SK-N-SH treated with all-trans-retinoic acid at 6 μM for 48 hours (cell line): ENCODE results near the gene NCS1.

Source experiments
- ATAC-seq: fragments of 200-7000 bp; cut with Tn5 transposase; 3 replicates; pipeline ENCODE4 v1.9.1; 2020; ENCODE audit warnings: mild to moderate bottlenecking, moderate library complexity
- ARNTL ChIP-seq: fragments of 450-650 bp; formaldehyde crosslinking; IDR thresholded peaks from 2 replicates; pipeline ENCODE4 v1.5.0; 2020; ENCODE audit warnings: low read depth, mild to moderate bottlenecking, moderate library complexity, borderline replicate concordance
- CSDC2 ChIP-seq: fragments of 250-450 bp; sonication (Bioruptor Pico); IDR thresholded peaks from 2 replicates; pipeline ENCODE4 v1.5.0; 2020; ENCODE audit warnings: mild to moderate bottlenecking, moderate library complexity
- GLIS3 ChIP-seq: fragments of 250-450 bp; sonication (Bioruptor Pico); IDR thresholded peaks from 2 replicates; pipeline ENCODE4 v1.5.0; 2020; ENCODE audit warnings: mild to moderate bottlenecking, moderate library complexity
- ISL1 ChIP-seq: fragments of 250-450 bp; sonication (Bioruptor Pico); IDR thresholded peaks from 2 replicates; pipeline ENCODE4 v2.1.2; 2022; ENCODE audit warnings: mild to moderate bottlenecking, moderate library complexity
- OSR1 ChIP-seq: fragments of 250-450 bp; sonication (Bioruptor Pico); IDR thresholded peaks from 2 replicates; pipeline ENCODE4 v1.8.0; 2022; ENCODE audit warnings: moderate library complexity, mild to moderate bottlenecking, inconsistent platforms
- PPARA ChIP-seq: fragments of 250-450 bp; sonication (Bioruptor Pico); IDR thresholded peaks from 2 replicates; pipeline ENCODE4 v1.5.0; 2020; ENCODE audit warnings: mild to moderate bottlenecking, borderline replicate concordance
- RARB ChIP-seq: fragments of 250-450 bp; sonication (Bioruptor Pico); IDR thresholded peaks from 2 replicates; pipeline ENCODE4 v1.8.0; 2021; ENCODE audit warnings: mild to moderate bottlenecking, moderate library complexity
- SNAI2 ChIP-seq: fragments of 250-450 bp; sonication (Bioruptor Pico); IDR thresholded peaks from 2 replicates; pipeline ENCODE4 v1.5.0; 2020; ENCODE audit warnings: mild to moderate bottlenecking, moderate library complexity
- TCF4 ChIP-seq: fragments of 250-450 bp; sonication (Bioruptor Pico); IDR thresholded peaks from 2 replicates; pipeline ENCODE4 v1.8.0; 2021; ENCODE audit warnings: mild to moderate bottlenecking, moderate library complexity, borderline replicate concordance
- TOX ChIP-seq: fragments of 250-450 bp; sonication (Bioruptor Pico); IDR thresholded peaks from 2 replicates; pipeline ENCODE4 v1.8.0; 2021; ENCODE audit warnings: mild to moderate bottlenecking, moderate library complexity, borderline replicate concordance
- ZC3H10 ChIP-seq: fragments of 250-450 bp; sonication (Bioruptor Pico); IDR thresholded peaks from 2 replicates; pipeline ENCODE4 v1.5.1; 2021; ENCODE audit warnings: mild to moderate bottlenecking, moderate library complexity
- ZFP3 ChIP-seq: fragments of 250-450 bp; sonication (Bioruptor Pico); IDR thresholded peaks from 2 replicates; pipeline ENCODE4 v1.5.0; 2020; ENCODE audit warnings: mild to moderate bottlenecking, moderate library complexity
- ZFP30 ChIP-seq: fragments of 450-650 bp; formaldehyde crosslinking; IDR thresholded peaks from 2 replicates; pipeline ENCODE4 v1.5.0; 2022; ENCODE audit warnings: mild to moderate bottlenecking, moderate library complexity
- ZNF565 ChIP-seq: fragments of 450-650 bp; formaldehyde crosslinking; conservative IDR thresholded peaks from 2 replicates; pipeline ENCODE4 v1.5.0; 2020; ENCODE audit warnings: low read depth, mild to moderate bottlenecking, moderate library complexity
- ZNF70 ChIP-seq: fragments of 450-650 bp; formaldehyde crosslinking; IDR thresholded peaks from 2 replicates; pipeline ENCODE4 v1.5.0; 2020; ENCODE audit warnings: mild to moderate bottlenecking, moderate library complexity
- ZNF8 ChIP-seq: fragments of 450-650 bp; formaldehyde crosslinking; IDR thresholded peaks from 2 replicates; pipeline ENCODE4 v1.5.0; 2020; ENCODE audit warnings: mild to moderate bottlenecking, moderate library complexity
- TF ChIP-seq, protein P1 (sequence below): fragments of 250-450 bp; sonication (Bioruptor Pico); IDR thresholded peaks from 2 replicates; pipeline ENCODE4 v1.5.0; 2020; ENCODE audit warnings: mild to moderate bottlenecking, moderate library complexity
- TF ChIP-seq, protein P2 (sequence below): fragments of 250-450 bp; sonication (Bioruptor Pico); IDR thresholded peaks from 2 replicates; pipeline ENCODE4 v1.8.0; 2020; ENCODE audit warnings: mild to moderate bottlenecking, moderate library complexity, borderline replicate concordance
- TF ChIP-seq, protein P3 (sequence below): fragments of 250-450 bp; sonication (Bioruptor Pico); IDR thresholded peaks from 2 replicates; pipeline ENCODE4 v1.5.1; 2021; ENCODE audit warnings: mild to moderate bottlenecking, moderate library complexity
- TF ChIP-seq, protein P4 (sequence below): fragments of 250-450 bp; sonication (Bioruptor Pico); IDR thresholded peaks from 2 replicates; pipeline ENCODE4 v1.5.1; 2020; ENCODE audit warnings: low read depth, mild to moderate bottlenecking, moderate library complexity

The NCS1 gene

DNA sequence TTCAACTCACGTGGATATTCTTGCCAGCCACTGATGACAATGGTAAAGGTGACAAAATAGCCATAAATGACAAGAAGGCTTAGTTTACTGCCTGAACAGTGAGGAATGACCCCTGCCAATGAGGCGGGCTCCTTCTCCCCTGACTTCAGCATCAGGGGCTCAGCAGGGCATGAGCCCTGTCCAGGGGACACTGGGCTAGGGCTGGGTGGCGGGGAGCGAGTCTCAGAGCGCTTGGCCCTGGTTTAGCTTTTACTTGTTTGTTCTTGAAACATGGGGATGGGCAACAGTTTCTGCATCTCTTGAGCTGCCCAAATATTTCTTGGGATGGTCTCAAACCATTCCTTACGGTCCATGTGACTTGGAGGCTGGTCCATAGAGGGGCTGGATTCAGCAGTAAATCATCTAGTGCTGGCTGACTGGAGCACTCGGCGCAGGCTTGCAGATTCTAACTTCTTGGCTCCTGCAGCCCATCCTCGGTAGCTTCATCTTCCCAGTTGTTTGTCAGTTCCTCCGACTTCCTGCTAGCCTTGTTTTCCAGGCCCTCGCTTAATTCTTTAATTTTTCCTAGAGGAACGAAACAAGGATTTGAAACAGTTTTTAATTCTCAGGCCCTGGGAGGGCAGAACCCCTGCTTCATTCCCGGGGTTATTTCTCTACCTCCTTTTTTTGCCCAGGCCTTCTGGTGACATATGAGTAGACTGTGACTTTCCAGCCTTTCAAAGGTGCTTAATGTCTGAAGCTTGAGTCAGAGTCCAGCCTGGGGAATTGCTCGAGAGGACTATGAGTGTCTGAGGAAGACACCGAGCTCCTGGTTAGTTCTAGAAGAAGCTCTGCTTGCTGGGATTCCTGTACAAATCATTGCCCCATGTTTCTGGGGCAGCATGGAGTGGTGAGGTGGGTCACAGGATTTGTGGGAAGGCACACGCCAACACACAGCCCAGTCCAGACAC lies 88.9 kb downstream of the NCS1 start (continued):
- TF ChIP-seq, protein P1, sequence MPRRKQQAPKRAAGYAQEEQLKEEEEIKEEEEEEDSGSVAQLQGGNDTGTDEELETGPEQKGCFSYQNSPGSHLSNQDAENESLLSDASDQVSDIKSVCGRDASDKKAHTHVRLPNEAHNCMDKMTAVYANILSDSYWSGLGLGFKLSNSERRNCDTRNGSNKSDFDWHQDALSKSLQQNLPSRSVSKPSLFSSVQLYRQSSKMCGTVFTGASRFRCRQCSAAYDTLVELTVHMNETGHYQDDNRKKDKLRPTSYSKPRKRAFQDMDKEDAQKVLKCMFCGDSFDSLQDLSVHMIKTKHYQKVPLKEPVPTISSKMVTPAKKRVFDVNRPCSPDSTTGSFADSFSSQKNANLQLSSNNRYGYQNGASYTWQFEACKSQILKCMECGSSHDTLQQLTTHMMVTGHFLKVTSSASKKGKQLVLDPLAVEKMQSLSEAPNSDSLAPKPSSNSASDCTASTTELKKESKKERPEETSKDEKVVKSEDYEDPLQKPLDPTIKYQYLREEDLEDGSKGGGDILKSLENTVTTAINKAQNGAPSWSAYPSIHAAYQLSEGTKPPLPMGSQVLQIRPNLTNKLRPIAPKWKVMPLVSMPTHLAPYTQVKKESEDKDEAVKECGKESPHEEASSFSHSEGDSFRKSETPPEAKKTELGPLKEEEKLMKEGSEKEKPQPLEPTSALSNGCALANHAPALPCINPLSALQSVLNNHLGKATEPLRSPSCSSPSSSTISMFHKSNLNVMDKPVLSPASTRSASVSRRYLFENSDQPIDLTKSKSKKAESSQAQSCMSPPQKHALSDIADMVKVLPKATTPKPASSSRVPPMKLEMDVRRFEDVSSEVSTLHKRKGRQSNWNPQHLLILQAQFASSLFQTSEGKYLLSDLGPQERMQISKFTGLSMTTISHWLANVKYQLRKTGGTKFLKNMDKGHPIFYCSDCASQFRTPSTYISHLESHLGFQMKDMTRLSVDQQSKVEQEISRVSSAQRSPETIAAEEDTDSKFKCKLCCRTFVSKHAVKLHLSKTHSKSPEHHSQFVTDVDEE: no peak
- TF ChIP-seq, protein P2, sequence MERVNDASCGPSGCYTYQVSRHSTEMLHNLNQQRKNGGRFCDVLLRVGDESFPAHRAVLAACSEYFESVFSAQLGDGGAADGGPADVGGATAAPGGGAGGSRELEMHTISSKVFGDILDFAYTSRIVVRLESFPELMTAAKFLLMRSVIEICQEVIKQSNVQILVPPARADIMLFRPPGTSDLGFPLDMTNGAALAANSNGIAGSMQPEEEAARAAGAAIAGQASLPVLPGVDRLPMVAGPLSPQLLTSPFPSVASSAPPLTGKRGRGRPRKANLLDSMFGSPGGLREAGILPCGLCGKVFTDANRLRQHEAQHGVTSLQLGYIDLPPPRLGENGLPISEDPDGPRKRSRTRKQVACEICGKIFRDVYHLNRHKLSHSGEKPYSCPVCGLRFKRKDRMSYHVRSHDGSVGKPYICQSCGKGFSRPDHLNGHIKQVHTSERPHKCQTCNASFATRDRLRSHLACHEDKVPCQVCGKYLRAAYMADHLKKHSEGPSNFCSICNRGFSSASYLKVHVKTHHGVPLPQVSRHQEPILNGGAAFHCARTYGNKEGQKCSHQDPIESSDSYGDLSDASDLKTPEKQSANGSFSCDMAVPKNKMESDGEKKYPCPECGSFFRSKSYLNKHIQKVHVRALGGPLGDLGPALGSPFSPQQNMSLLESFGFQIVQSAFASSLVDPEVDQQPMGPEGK (CRISPR knock-in tag): no peak
- TF ChIP-seq GLIS3 (CRISPR knock-in tag): no peak
- TF ChIP-seq OSR1 (CRISPR knock-in tag): no peak

DNA sequence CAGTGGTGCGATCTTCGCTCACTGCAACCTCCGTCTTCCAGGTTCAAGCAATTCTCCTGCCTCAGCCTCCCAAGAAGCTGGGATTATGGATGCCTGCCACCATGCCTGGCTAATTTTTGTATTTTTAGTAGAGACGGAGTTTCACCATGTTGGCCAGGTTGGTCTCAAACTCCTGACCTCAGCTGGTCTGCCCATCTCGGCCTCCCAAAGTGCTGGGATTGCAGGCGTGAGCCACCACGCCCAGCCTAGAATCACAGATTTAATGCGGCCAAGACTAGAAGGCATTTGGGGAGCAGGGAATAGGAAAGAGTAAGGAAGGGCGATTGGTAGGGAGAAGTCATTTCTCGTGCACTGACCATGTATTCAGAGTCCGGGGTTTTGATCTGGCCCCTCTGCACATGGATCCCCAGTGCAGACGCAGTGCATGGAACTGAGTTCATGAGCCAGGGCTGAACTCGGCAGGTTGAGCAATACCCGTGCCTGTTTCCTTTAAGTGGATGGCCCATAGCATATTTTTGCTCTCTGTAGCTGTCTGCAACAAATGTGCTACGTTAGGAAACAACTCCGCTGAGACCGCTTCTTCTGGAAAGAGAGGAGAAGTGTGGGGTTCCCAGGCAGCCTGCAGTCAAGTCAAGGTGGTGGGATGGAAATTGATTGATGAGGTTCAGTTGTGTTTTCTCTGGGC lies 90.0 kb downstream of the NCS1 start:
- ATAC-seq: no peak
- TF ChIP-seq TOX (CRISPR knock-in tag) (no peak), RARB (CRISPR knock-in tag) (no peak), ZFP3 (CRISPR knock-in tag) (no peak), PPARA (no peak), ARNTL (no peak), OSR1 (CRISPR knock-in tag) (no peak)
- TF ChIP-seq, all 23 proteins: peak for 0

DNA sequence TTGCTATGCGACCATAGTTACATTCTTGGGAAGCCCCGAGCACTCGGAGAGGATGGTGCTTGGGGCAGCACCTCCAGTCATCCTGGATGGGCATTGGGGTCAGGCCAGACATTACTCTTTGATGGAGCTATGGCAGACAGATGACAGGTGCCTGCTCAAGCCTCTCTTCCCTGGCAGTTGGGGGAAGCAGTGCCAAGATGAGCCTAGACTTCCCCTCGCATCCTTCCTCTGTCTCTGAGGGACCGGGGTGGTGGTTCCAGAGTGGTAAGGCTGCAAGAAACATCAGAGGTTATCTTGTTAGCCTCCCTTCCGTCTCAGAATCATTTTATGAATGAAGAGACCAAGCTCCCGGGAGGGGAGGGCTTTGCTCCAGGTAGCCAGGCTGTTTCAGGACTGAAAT lies 90.6 kb downstream of the NCS1 start:
- no peak for ATAC-seq
- TF ChIP-seq RARB (CRISPR knock-in tag) (no peak), SNAI2 (CRISPR knock-in tag) (no peak), ISL1 (no peak), ZFP3 (CRISPR knock-in tag) (no peak), TOX (CRISPR knock-in tag) (no peak), TCF4 (no peak), ZNF565 (CRISPR knock-in tag) (no peak)

DNA sequence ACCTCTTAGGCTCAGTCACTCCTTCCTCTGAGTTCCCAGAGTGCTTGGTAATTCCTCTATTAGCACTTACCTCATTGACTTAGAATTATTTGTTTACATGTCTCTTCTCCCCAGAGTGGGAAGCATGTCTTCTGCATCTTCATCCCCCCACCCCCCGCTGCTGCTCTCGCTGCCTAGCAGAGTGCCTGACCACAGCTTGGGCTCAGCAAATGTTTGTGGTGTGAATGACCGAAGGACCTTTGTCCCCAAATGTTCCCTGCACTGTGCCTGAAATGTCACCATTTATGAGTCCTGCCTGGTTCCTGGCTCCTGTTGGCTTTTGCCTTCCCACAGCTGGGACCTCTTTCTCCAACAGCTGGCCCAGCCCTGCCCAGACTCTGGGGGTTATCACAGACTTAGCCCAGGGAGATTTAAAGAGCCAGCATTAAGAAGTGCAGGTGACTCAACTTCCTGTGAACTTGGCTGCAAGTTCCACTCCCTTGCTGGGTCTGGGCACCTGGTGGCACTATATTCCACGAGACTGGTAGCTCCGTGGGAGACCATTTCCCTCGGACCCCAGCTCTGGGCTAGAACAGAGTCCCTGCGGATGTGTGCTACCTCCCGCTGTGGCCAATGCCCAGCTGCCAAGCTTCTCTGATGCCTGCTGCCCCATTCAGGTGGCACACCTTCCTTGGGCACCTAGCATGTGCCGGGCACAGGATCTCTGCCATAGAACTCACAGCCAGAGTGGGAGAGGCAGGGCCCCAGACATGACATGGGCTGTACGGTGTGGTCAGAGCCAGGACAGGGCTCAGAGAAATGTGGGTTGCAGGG lies 91.6 kb downstream of the NCS1 start:
- TF ChIP-seq, protein P3, sequence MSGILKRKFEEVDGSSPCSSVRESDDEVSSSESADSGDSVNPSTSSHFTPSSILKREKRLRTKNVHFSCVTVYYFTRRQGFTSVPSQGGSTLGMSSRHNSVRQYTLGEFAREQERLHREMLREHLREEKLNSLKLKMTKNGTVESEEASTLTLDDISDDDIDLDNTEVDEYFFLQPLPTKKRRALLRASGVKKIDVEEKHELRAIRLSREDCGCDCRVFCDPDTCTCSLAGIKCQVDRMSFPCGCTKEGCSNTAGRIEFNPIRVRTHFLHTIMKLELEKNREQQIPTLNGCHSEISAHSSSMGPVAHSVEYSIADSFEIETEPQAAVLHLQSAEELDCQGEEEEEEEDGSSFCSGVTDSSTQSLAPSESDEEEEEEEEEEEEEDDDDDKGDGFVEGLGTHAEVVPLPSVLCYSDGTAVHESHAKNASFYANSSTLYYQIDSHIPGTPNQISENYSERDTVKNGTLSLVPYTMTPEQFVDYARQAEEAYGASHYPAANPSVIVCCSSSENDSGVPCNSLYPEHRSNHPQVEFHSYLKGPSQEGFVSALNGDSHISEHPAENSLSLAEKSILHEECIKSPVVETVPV (CRISPR knock-in tag): no peak
- TF ChIP-seq TOX (CRISPR knock-in tag): no peak
- no peak for TF ChIP-seq ZNF70 (CRISPR knock-in tag)
- TF ChIP-seq ZNF8: no peak
- no peak for TF ChIP-seq ZC3H10 (CRISPR knock-in tag)
- no peak for TF ChIP-seq ARNTL
- TF ChIP-seq RARB (CRISPR knock-in tag): no peak
- no peak for TF ChIP-seq GLIS3 (CRISPR knock-in tag)
- TF ChIP-seq ZFP3 (CRISPR knock-in tag): no peak
- TF ChIP-seq OSR1 (CRISPR knock-in tag): no peak
- no peak for TF ChIP-seq ZFP30
- TF ChIP-seq, protein P2 (CRISPR knock-in tag): no peak
- no peak for TF ChIP-seq ZNF565 (CRISPR knock-in tag)
- TF ChIP-seq CSDC2: no peak
- TF ChIP-seq, protein P4, sequence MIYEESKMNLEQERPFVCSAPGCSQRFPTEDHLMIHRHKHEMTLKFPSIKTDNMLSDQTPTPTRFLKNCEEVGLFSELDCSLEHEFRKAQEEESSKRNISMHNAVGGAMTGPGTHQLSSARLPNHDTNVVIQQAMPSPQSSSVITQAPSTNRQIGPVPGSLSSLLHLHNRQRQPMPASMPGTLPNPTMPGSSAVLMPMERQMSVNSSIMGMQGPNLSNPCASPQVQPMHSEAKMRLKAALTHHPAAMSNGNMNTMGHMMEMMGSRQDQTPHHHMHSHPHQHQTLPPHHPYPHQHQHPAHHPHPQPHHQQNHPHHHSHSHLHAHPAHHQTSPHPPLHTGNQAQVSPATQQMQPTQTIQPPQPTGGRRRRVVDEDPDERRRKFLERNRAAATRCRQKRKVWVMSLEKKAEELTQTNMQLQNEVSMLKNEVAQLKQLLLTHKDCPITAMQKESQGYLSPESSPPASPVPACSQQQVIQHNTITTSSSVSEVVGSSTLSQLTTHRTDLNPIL (CRISPR knock-in tag): no peak
- no peak for TF ChIP-seq PPARA

More for the DNA sequence above, 91.6 kb downstream of the NCS1 start:
- peak; percentile 18; the same call in 2 of the 3 replicates for ATAC-seq
